ENCODE measurements around the gene DNM1.

DNM1 gene

GRCh38 chr9:128211186-128211980 lies 8.2 kb downstream of the DNM1 start:
- no peak for DNase-seq (ENCODE audit: low spot score)

GRCh38 chr9:128211981-128212281 lies 8.8 kb downstream of the DNM1 start:
- in situ Hi-C loops (cut with MboI; ENCODE audit: low pct_unique_long_range_greater_than_20kb, low sequenced_read_pairs, unreplicated experiment), result no loop called here
- no peak for DNase-seq (ENCODE audit: low spot score)
- no peak for TF ChIP-seq CTCF (IDR thresholded peaks at IDR 0.05; ENCODE audit: extremely low read depth, insufficient read depth, missing control alignments)

More at GRCh38 chr9:128211186-128211980, 8.2 kb downstream of the DNM1 start:
- in situ Hi-C loops (cut with MboI; ENCODE audit: low pct_unique_long_range_greater_than_20kb, low sequenced_read_pairs, unreplicated experiment), result no loop called here
- TF ChIP-seq CTCF (IDR thresholded peaks at IDR 0.05; ENCODE audit: extremely low read depth, insufficient read depth, missing control alignments), result no peak

- no peak for TF ChIP-seq CTCF (IDR thresholded peaks at IDR 0.05; ENCODE audit: extremely low read depth, insufficient read depth, missing control alignments)
- in situ Hi-C loops (cut with MboI; ENCODE audit: low pct_unique_long_range_greater_than_20kb, low sequenced_read_pairs, unreplicated experiment), result no loop called here
- no peak for DNase-seq (ENCODE audit: low spot score)
These were observed 10.7 kb downstream of the DNM1 start for GRCh38 chr9:128213746-128214497.

GRCh38 chr9:128214571-128215490 lies 11.7 kb downstream of the DNM1 start:
- in situ Hi-C loops (cut with MboI; ENCODE audit: low pct_unique_long_range_greater_than_20kb, low sequenced_read_pairs, unreplicated experiment), result no loop called here
- TF ChIP-seq CTCF (IDR thresholded peaks at IDR 0.05; ENCODE audit: extremely low read depth, insufficient read depth, missing control alignments), result no peak
- no peak for DNase-seq (ENCODE audit: low spot score)

GRCh38 chr9:128215491-128216409 lies 12.6 kb downstream of the DNM1 start:
- no peak for TF ChIP-seq CTCF (IDR thresholded peaks at IDR 0.05; ENCODE audit: extremely low read depth, insufficient read depth, missing control alignments)
- in situ Hi-C loops (cut with MboI; ENCODE audit: low pct_unique_long_range_greater_than_20kb, low sequenced_read_pairs, unreplicated experiment), result no loop called here
- DNase-seq (ENCODE audit: low spot score), result no peak

Measured in GM13977 (cell line).